GM21786 (cell line): Measurements from ENCODE around the gene RBMS3.

Experiments used
- ATAC-seq: cut with Tn5 transposase; IDR thresholded peaks from one replicate; pipeline ENCODE4 v1.9.1; 2021; ENCODE audit not compliant: unreplicated experiment

RBMS3 gene

GRCh38 chr3:29914861-29915524 lies 634.1 kb downstream of the RBMS3 start:
- ATAC-seq: no peak

DNA sequence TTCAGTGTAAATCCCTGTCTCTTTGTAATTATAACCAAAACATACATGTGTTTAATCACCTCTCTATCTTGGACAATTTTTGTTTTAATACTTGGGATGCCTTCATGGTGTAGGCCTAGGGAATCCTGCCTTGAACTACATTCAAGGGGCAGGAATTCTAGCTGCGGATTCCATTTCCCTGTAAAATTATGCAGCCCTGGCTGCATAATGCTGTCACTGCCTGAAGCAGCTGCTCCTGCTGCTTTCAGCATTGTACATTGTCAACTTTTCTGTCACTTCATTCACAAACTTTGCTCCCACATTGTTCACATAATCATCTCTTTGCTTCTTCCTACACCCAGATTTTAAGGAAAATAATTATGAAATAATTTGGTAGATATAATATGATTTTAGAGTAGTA lies 638.7 kb downstream of the RBMS3 start:
- no peak for ATAC-seq

DNA sequence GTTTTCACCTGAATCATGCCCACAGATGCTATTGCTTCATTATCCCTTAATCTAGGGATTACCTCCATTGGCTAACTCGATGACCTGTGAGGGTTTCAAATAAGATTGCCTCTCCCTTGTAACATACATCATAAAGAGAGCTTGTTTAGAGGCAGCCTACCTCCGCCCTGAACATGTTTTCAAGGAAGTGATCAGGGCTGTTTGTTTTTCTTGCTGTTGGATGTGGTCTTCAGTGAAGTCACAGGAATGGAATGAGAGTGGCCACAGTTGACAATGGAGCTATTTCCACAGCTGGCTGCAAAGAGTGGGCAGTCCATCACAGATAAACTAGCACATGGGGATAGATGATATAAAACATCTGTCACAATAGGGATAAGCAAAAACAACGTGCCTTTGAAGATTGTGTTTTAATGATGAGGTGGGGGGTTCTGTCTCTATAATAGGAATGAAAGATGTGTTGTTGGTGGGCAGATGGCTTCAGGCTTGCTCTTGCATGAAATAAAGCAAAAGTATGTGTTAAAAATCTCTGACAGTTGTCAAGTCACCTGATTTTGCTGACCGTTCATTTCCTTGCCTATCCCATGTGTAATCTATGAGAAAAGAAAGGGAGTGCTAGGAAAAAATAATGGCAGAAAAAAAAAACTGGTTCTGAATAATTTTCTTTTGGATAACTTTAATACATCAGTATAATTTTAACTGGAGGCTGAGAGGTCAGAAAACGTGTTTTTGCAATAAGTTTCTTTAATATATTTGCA lies 642.3 kb downstream of the RBMS3 start:
- no peak for ATAC-seq

DNA sequence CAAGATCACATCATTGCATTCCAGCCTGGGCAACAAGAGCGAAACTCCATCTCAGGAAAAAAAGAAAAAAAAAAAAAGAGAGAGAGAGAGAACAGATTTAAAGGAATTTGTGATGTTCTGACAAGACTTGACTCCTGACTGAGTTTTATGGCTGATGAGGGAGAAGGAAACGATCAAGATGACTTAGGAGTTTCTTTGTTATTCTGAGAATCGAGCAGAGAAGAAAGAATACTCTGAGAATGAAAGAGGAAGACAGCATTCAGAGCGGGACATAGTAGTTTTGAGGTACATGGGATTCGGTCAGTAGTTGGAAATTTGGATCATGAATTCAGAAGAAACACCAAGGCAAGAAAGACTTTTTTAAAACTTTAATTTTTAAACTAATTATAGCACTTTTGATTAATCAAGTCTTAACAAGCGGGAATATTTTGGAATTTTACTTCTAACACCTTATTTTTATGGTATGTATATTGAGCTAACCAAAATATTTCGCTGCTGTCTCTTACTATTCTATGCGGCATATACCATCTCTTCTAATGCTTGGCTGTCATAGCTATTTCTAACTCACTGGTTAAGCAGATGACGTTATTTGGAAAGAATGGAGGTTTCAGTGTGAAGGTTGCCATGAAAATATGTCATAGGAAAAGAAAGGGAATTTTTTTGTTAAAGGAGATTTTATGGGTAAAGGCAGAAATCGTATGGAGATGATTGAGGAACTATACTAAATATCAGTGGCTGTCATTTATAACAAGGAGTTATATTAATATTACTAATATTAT lies 644.1 kb downstream of the RBMS3 start:
- ATAC-seq: no peak

GRCh38 chr3:29926378-29926777 lies 645.5 kb downstream of the RBMS3 start:
- ATAC-seq: no peak

DNA sequence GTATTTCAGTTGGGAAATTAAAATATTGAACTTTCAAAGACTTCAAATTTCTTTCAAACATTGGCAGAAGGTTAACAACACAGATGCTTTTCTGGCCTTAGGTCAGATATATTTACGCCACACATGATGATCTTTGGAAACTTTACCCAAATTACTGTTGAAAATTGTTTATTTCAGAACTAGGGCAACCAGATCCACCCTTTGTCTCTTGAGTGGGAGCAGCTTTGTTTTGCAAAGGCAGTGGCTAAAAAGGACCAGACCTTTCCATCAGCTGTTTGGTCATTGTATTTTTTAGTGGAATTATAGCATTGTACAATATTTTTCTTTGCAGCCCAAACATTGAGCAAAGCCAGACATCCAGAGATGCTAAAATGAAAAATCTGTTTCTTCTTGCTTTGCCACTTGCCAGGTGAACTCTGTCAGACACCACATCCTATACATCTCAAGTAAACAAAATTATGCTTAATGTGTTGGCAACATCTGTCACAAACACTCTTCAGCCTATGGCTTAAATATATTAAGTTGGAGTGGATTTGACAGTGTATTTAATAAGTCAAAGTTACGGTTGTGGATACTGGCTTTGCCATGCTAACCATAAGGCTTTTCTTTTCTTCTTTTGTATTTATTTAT lies 651.9 kb downstream of the RBMS3 start:
- no peak for ATAC-seq

GRCh38 chr3:29933802-29934490 lies 653.1 kb downstream of the RBMS3 start:
- ATAC-seq: no peak

GRCh38 chr3:29934751-29935150 lies 653.9 kb downstream of the RBMS3 start:
- ATAC-seq: no peak

- ATAC-seq: peak; percentile 91
These were observed 655.2 kb downstream of the RBMS3 start for GRCh38 chr3:29936054-29936453.

DNA sequence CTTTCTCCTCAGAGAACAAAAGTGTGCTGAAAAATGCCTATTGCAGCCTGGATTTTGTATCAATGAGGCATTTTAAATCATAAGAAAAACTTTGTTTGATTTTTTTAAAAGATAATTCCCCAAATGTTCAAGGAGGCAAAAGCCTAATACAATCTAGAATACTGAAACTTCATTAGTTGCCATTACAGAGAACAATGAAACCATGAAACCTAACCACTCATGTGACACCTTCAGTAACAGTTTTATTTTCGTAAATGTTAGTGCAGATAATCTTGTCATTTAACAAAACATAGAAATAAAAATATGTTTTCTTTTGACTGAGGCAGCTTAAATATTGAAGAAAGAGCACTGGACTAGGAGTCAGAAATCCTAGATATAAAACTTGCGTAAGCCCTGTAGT lies 655.9 kb downstream of the RBMS3 start:
- ATAC-seq: peak; percentile 36

- no peak for ATAC-seq
These were observed 656.3 kb downstream of the RBMS3 start for GRCh38 chr3:29937185-29937584.

DNA sequence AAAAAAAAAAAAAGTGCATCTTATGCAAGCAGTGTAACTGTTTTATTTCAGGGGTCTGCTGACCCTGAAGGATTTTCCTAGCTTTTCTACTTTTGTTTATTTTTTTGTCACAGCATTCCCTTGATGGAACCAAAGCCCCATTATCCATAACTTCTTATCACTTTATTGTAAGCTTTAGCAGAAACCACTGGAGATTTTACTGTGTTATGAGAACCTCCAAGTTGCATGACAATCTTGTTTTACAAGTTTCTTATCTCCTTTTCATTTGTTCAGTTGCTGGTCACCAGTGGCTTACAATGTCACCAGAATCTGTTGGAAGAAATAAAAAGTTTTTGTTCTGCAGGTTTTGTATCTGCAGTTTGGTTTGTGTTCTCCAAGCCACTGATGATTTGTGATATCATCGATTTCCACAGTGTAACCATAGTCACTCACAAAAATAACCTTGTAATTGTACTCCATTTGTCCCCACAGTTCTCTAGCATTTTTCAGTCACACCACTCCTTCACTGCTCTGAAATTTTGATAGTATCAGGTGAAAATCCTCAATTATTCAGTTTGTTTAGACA lies 660.0 kb downstream of the RBMS3 start:
- no peak for ATAC-seq

GRCh38 chr3:29942297-29942696 lies 661.4 kb downstream of the RBMS3 start:
- no peak for ATAC-seq

- ATAC-seq: no peak
These were observed 668.3 kb downstream of the RBMS3 start for GRCh38 chr3:29949131-29949530.

- no peak for ATAC-seq
These were observed 669.2 kb downstream of the RBMS3 start for GRCh38 chr3:29949940-29950616.

DNA sequence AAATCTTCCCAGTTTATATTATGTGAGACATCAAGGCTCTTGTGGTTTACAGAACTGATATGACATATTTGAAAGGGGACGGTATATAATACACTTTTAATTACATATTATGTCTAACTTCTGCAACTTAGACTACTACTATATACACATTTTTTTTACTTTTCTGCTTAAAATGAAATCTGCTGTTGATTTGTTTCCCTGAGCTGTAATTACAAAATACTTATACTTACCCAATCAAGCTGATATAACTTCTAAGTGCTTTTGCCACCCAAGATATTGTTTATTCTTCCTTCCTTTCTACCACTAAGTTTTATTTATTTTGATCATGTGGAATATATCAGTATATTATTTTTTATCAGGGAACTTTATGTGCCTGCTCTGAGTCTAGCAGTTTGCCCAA lies 671.6 kb downstream of the RBMS3 start:
- no peak for ATAC-seq

DNA sequence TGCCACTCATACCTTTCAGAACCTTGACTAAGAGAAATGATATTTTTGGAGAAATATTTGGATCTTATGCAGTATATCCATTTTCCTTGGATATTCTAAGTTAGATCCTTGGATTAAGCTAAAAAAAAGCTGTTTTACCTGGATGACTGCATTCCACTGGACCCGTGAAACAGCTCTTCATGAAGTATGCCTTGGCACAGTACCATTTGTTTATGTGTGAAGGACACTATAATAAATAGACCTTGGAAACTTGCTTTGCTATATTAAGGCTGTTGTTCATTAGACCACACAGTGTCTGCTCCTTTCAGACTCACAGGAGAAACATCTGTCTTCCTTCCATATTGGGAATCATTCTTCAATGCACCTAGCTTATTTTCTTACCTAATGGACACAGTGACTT lies 674.5 kb downstream of the RBMS3 start:
- no peak for ATAC-seq

DNA sequence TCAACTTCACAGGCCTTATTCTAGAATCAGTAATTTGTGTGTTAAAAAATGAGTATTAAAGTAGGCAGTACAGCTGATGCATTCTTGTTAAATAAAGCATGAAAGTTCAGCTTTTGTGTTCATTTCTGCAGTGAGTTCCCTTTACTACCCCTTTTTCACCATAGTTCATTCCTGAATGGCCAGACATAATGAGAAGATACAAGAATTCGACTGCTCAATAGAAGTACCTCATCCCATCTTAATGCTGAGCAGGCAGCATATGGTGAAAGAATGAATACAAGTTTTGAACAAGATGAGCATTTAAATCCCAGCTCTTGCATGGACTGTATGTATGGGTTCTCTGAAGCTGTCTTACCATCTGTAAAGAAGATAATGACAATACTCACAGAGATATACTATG lies 677.9 kb downstream of the RBMS3 start:
- ATAC-seq: no peak

GRCh38 chr3:29971895-29972294 lies 691.0 kb downstream of the RBMS3 start:
- no peak for ATAC-seq
